Memory B cell (primary cell): ENCODE results near the gene EIF5.
A peak's percentile ranks its signal among the peaks of the same experiment; 100 is the strongest.

Experiments used
- ATAC-seq: fragments of 150-1000 bp; cut with Tn5 transposase; 2 replicates; pipeline ENCODE4 v1.10.0; 2021; ENCODE audit warnings: low read depth, mild to moderate bottlenecking, moderate library complexity
- DNase-seq, 2 donors: peaks; one replicate each; pipeline ENCODE4 v3.0.0; 2022; ENCODE audit warnings: low spot score in 2 of 2
- H3K27ac Mint-ChIP-seq: one replicate; pipeline ENCODE4 v1.8.0; 2022; ENCODE audit warnings: mild to moderate bottlenecking, moderate library complexity, mixed read lengths
- H3K27me3 Mint-ChIP-seq: one replicate; pipeline ENCODE4 v1.8.0; 2022; ENCODE audit warnings: mixed read lengths
- H3K36me3 Mint-ChIP-seq: one replicate; pipeline ENCODE4 v1.8.0; 2022; ENCODE audit warnings: mild to moderate bottlenecking, mixed read lengths
- H3K4me1 Mint-ChIP-seq: one replicate; pipeline ENCODE4 v1.8.0; 2022; ENCODE audit warnings: mixed read lengths
- H3K4me3 Mint-ChIP-seq: one replicate; pipeline ENCODE4 v1.8.0; 2022; ENCODE audit warnings: mild to moderate bottlenecking, moderate library complexity, mixed read lengths
- H3K9me3 Mint-ChIP-seq: one replicate; pipeline ENCODE4 v1.8.0; 2022; ENCODE audit warnings: mixed read lengths

Gene EIF5

DNA sequence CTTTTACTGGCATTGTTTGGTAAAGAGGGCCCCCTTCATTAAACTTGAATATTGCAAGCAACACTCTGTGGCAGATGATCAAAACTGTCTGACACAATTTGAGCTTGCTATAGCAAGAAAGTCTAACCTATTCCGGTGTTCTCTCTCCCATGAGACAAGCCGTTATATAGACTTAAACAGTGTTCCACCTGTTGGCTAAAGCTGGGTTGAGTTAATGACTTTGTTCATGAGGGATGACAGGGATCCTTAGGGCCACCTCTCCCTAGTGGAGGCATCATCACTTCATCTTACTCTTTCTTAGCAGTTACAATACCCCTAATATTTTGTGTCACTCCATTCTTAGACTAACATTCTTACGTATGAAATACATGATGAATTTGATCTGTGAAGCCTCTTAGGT, 3.8 kb downstream of the EIF5 start:
- H3K9me3 Mint-ChIP-seq = no peaks in the 10 kb centered on the region
- ATAC-seq = no peak
- H3K4me1 Mint-ChIP-seq = peaks cover 22% of the 10 kb centered on the region
- H3K4me3 Mint-ChIP-seq = no peak overlapping the region
- DNase-seq = no peak
- peaks cover 45% of the 10 kb centered on the region for H3K36me3 Mint-ChIP-seq
- H3K27me3 Mint-ChIP-seq = no peaks in the 10 kb centered on the region
- H3K27ac Mint-ChIP-seq = peak overlapping the region; percentile 48

- Mint-ChIP-seq H3K27me3 (no peaks in the 10 kb centered on the region), H3K36me3 (peaks cover 51% of the 10 kb centered on the region), H3K27ac (peak overlapping the region; percentile 41), H3K4me1 (peaks cover 22% of the 10 kb centered on the region), H3K4me3 (no peak overlapping the region), H3K9me3 (no peaks in the 10 kb centered on the region)
- no peak for DNase-seq
- ATAC-seq = no peak
Observed at GRCh38 chr14:103339561-103339960, 5.5 kb downstream of the EIF5 start.

GRCh38 chr14:103340480-103341212, 6.6 kb downstream of the EIF5 start:
- Mint-ChIP-seq H3K4me3 (no peak overlapping the region), H3K9me3 (no peaks in the 10 kb centered on the region), H3K27me3 (no peaks in the 10 kb centered on the region), H3K36me3 (peaks cover 48% of the 10 kb centered on the region), H3K4me1 (peaks cover 19% of the 10 kb centered on the region), H3K27ac (peak overlapping the region; percentile 32)
- no peak for DNase-seq
- no peak for ATAC-seq

DNA sequence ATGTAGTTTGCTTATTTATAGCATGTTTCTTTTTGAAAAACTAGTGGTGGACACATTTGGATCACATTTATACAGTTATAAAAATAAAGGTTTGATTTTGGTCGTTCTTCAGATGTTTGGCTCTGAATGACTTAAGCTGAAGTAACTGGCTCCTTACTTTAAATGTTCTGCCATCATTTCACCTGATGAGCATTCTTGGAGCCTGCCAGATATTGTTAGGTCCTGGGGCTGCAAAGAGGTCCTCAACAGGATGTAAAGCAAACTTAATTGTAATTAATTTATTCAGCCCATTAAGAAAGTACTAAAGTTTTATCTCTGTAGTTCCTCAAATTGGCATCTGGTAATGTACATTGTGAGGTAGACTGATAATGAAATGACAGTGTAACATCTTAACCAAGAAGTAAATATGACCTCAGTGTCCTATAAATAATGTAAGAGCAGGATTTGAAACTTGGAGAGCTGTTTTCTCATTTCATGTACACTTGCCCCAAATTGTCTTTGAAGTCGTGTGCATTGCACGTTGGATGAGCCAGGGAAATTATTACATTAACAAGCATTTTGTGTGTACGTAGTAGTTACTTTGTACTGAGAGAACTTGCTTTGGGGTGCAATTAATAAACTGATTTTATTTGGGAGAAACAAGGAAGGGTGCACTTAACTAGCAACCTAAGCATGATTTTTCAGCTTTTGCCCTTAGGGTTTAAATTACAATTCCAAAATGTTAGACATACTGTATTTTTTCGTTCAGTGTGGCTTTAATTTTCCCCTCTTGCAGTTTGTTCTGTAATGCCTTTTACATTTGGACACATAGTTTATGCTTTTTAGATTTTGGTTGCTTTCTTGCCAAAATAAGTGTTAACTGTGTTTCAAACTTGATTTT, 7.5 kb downstream of the EIF5 start:
- no peak for DNase-seq
- no peak for ATAC-seq
- H3K9me3 Mint-ChIP-seq = no peaks in the 10 kb centered on the region
- no peaks in the 10 kb centered on the region for H3K27me3 Mint-ChIP-seq
- peak overlapping the region; percentile 24 for H3K27ac Mint-ChIP-seq
- H3K4me3 Mint-ChIP-seq = no peak overlapping the region
- peaks cover 12% of the 10 kb centered on the region for H3K4me1 Mint-ChIP-seq
- H3K36me3 Mint-ChIP-seq = peaks cover 42% of the 10 kb centered on the region

GRCh38 chr14:103343164-103343879, 9.3 kb downstream of the EIF5 start:
- Mint-ChIP-seq H3K27ac (no peak overlapping the region), H3K4me1 (peaks cover 11% of the 10 kb centered on the region), H3K27me3 (no peaks in the 10 kb centered on the region), H3K36me3 (peaks cover 37% of the 10 kb centered on the region), H3K4me3 (no peak overlapping the region), H3K9me3 (no peaks in the 10 kb centered on the region)
- DNase-seq (no peak), ATAC-seq (peak; percentile 15)

GRCh38 chr14:103343905-103344797, 10.1 kb downstream of the EIF5 start:
- no peaks in the 10 kb centered on the region for H3K27me3 Mint-ChIP-seq
- H3K9me3 Mint-ChIP-seq = no peaks in the 10 kb centered on the region
- peak overlapping the region; percentile 11 for H3K27ac Mint-ChIP-seq
- ATAC-seq (no peak), DNase-seq (no peak)
- peaks cover 30% of the 10 kb centered on the region for H3K36me3 Mint-ChIP-seq
- peaks cover 8% of the 10 kb centered on the region for H3K4me1 Mint-ChIP-seq
- no peak overlapping the region for H3K4me3 Mint-ChIP-seq

GRCh38 chr14:103346286-103346685, 12.2 kb downstream of the EIF5 start:
- peaks cover 21% of the 10 kb centered on the region for H3K36me3 Mint-ChIP-seq
- DNase-seq = no peak
- H3K27ac Mint-ChIP-seq = no peak overlapping the region

DNA sequence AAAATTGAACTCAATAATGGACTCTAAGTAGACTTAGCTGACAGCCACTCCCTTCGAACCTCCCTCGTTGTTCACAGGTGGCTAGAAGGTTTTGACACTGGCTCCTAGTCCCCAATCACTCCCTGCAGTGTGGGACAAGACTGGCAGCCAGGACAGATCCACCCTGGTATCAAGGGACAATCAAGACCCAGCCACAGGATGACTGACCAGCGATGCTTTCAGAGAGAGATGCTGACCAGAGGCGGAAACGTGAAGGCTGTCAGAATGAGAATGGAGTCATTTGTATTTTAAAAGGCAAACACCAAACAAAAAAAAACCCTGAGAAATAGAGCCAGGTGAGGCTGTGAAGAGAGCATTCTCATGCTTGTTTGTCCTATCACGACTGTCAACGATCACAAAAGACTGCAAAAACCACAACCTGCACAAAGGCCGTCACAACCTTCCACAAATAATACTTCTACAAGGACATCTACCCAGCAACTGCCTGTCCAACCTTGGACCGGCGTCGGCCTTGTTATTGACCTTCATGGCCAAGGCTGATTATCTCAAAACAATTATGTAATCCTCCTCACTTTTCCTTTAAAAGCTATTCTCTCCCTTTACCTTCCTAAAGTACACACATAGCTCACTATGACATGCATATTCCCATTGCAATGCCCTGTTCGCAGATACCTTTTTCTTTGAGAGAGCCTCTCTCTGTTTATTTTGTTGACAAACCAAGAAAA, 13.2 kb downstream of the EIF5 start:
- H3K27me3 Mint-ChIP-seq = peaks cover 8% of the 10 kb centered on the region
- peaks cover 3% of the 10 kb centered on the region for H3K4me1 Mint-ChIP-seq
- DNase-seq (no peak), ATAC-seq (no peak)
- no peak overlapping the region for H3K27ac Mint-ChIP-seq
- peaks cover 14% of the 10 kb centered on the region for H3K36me3 Mint-ChIP-seq
- no peak overlapping the region for H3K4me3 Mint-ChIP-seq
- H3K9me3 Mint-ChIP-seq = peaks cover 1% of the 10 kb centered on the region

More at GRCh38 chr14:103346286-103346685, 12.2 kb downstream of the EIF5 start:
- H3K4me1 Mint-ChIP-seq = peaks cover 3% of the 10 kb centered on the region
- H3K27me3 Mint-ChIP-seq = peaks cover 4% of the 10 kb centered on the region
- H3K4me3 Mint-ChIP-seq = no peak overlapping the region
- no peaks in the 10 kb centered on the region for H3K9me3 Mint-ChIP-seq
- ATAC-seq = no peak

GRCh38 chr14:103348154-103348553, 14.1 kb downstream of the EIF5 start:
- DNase-seq (no peak), ATAC-seq (no peak)
- Mint-ChIP-seq H3K4me1 (peaks cover 3% of the 10 kb centered on the region), H3K4me3 (no peak overlapping the region), H3K27me3 (peaks cover 10% of the 10 kb centered on the region), H3K36me3 (peaks cover 8% of the 10 kb centered on the region), H3K27ac (no peak overlapping the region), H3K9me3 (peaks cover 1% of the 10 kb centered on the region)

DNA sequence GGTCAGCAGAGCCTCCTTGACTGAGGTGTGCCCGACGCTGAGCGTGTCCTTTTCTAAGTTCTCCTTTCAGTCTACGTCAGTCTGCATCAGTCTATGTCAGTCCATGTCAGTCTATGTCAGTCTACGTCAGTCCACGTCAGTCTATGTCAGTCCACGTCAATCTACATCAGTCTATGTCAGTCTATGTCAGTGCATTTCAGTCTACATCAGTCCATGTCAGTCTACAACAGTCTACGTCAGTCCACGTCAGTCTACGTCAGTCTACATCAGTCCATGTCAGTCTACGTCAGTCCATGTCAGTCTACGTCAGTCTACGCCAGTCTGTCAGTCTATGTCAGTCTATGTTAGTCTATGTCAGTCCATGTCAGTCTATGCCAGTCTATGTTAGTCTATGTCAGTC, 15.9 kb downstream of the EIF5 start:
- H3K36me3 Mint-ChIP-seq = peaks cover 4% of the 10 kb centered on the region

DNA sequence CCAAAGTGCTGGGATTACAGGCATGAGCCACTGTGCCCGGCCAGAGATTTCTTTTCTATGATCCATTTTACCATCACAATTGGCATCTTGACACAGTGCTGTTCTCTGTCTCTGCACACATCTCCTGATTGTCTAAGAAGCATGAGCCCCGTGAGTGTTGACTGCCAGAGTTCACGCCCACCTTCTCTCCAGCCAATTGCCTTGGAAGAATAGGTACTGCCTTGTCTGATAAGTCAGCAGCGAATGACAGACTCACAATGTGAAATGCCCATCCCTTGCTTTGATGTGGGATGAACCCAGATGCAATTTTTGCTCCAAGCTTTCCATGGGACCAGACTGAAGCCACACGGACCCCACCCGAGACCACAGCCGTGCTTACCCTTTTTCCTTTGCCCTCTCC, 19.3 kb downstream of the EIF5 start:
- Mint-ChIP-seq H3K4me1 (peaks cover 5% of the 10 kb centered on the region), H3K4me3 (no peak overlapping the region), H3K36me3 (peaks cover 4% of the 10 kb centered on the region), H3K27ac (no peak overlapping the region), H3K27me3 (peaks cover 19% of the 10 kb centered on the region), H3K9me3 (peaks cover 1% of the 10 kb centered on the region)
- ATAC-seq (no peak), DNase-seq (no peak)

More for the DNA sequence above, 15.9 kb downstream of the EIF5 start:
- Mint-ChIP-seq H3K9me3 (peaks cover 1% of the 10 kb centered on the region), H3K4me3 (no peak overlapping the region), H3K27ac (no peak overlapping the region), H3K27me3 (peaks cover 16% of the 10 kb centered on the region), H3K4me1 (peaks cover 3% of the 10 kb centered on the region)
- ATAC-seq = peak; percentile 21
- DNase-seq = no peak

DNA sequence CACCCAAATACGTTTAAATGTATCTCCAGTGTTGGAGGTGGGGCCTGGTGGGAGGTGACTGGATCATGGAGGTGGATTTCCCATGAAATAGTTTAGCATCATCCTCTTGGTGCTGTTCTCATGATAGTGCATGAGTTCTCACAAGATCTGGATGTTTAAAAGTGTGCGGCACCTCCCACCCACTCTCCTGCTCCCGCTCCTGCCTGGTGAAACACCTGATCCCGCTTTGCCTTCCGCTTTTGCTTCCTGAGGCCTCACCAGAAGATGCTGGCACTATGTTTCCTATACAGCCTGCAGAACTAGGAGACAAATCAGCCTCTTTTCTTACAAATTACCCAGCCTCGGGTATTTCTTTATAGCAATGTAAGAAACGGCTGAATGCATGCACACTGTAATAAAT, 20.1 kb downstream of the EIF5 start:
- DNase-seq (no peak), ATAC-seq (no peak)
- Mint-ChIP-seq H3K27me3 (peaks cover 19% of the 10 kb centered on the region), H3K9me3 (peaks cover 1% of the 10 kb centered on the region), H3K4me3 (no peak overlapping the region), H3K4me1 (peaks cover 5% of the 10 kb centered on the region), H3K27ac (no peak overlapping the region), H3K36me3 (peaks cover 4% of the 10 kb centered on the region)
